Mammary microvascular endothelial cell (primary cell): ENCODE measurements around the gene TUFM. TPM values are rescaled to one million over a fixed set of nuclear protein-coding genes. Genes with fewer than 3 reads are reported as not detected.

Source experiments
- total RNA-seq: library from RNA; depleted of rRNA; stranded (reverse); fragments of >200 nt; gene quantifications from 2 replicates; pipeline ENCODE4 v1.2.3, GENCODE V29; 2015

Gene TUFM
- 216 and 232 TPM in 2 replicates for total RNA-seq

GRCh38 chr16:28846080-28846932 lies at the start of gene TUFM:
TUFM (minus strand) TSS chr16:28846348; CDS start chr16:28846269, 79 bp downstream.

GRCh38 chr16:28878083-28878926 lies 32.2 kb upstream of the TUFM start, which contains the start of gene ATP2A1:
ATP2A1 (plus strand) TSS chr16:28878488; CDS start chr16:28878672, 184 bp downstream.

GRCh38 chr16:28822520-28823290 lies 23.4 kb downstream of the TUFM start, which contains the start of gene ATXN2L:
ATXN2L (plus strand) TSS chr16:28822999; CDS start chr16:28823260, 261 bp downstream.

Other genes with a start within 250 kb of the TUFM start
- not detected in 2 replicates for gene SULT1A2, start 249.3 kb downstream of the TUFM start, total RNA-seq
- 4.7 and 6.5 TPM in 2 replicates for gene SULT1A1, start 236.3 kb downstream of the TUFM start, total RNA-seq
- gene NPIPB8, start 208.3 kb downstream of the TUFM start, total RNA-seq: not detected in 2 replicates
- gene EIF3C, start 134.9 kb downstream of the TUFM start, total RNA-seq: 153 and 209 TPM in 2 replicates
- gene NPIPB9, start 94.6 kb downstream of the TUFM start, total RNA-seq: not detected in 2 replicates
- gene ATXN2L, start 23.3 kb downstream of the TUFM start, total RNA-seq: 81.7 and 88.1 TPM in 2 replicates
- 17.5 and 20.6 TPM in 2 replicates for gene SH2B1, start 17.5 kb upstream of the TUFM start, total RNA-seq
- gene ATP2A1, start 32.1 kb upstream of the TUFM start, total RNA-seq: not detected in 2 replicates
- gene RABEP2, start 78.9 kb upstream of the TUFM start, total RNA-seq: 49.6 and 54.6 TPM in 2 replicates
- gene CD19, start 85.6 kb upstream of the TUFM start, total RNA-seq: not detected in 2 replicates
- gene NFATC2IP, start 104.6 kb upstream of the TUFM start, total RNA-seq: 18.8 and 23.6 TPM in 2 replicates
- gene SPNS1, start 128.4 kb upstream of the TUFM start, total RNA-seq: 54.0 and 55.2 TPM in 2 replicates
- 2.4 and 2.7 TPM in 2 replicates for gene LAT, start 138.7 kb upstream of the TUFM start, total RNA-seq